ENCODE measurements around the gene RPGRIP1L. TPM values are rescaled to one million over a fixed set of nuclear protein-coding genes. Genes with fewer than 3 reads are reported as not detected.
A peak's percentile ranks its signal among the peaks of the same experiment; 100 is the strongest.

Gene RPGRIP1L
- total RNA-seq, 1 donor from 2014 or later, result 8.6 TPM

- no peak for DNase-seq (ENCODE audit: extremely low read depth, low read depth, low spot score)
Measured at GRCh38 chr16:53559270-53559951, 144.2 kb downstream of the RPGRIP1L start.

GRCh38 chr16:53558710-53559109 is 144.9 kb downstream of the RPGRIP1L start:
- no peak for DNase-seq (ENCODE audit: extremely low read depth, low read depth, low spot score)

GRCh38 chr16:53556521-53556920 is 147.1 kb downstream of the RPGRIP1L start:
- DNase-seq (ENCODE audit: extremely low read depth, low read depth, low spot score), result no peak

GRCh38 chr16:53549970-53550690 is 153.5 kb downstream of the RPGRIP1L start:
- DNase-seq (ENCODE audit: extremely low read depth, low read depth, low spot score), result peak; percentile 50

Other genes with a start within 250 kb of the RPGRIP1L start
- 30.0 and 39.9 TPM in 2 replicates for gene AKTIP, start 200.7 kb downstream of the RPGRIP1L start, total RNA-seq
- gene FTO, start 297 bp upstream of the RPGRIP1L start, total RNA-seq, result 81.7 and 97.3 TPM in 2 replicates